ENCODE results near the gene SSMEM1. TPM values are rescaled to one million over a fixed set of nuclear protein-coding genes. Genes with fewer than 3 reads are reported as not detected.
"Not testable (repeated sequence)": the region's sequence is repeated elsewhere in the genome, so short reads cannot be mapped to it uniquely, and the experiment has no call there.

Gene SSMEM1
- total RNA-seq, 2 experiments from 2014 or later: not detected

DNA sequence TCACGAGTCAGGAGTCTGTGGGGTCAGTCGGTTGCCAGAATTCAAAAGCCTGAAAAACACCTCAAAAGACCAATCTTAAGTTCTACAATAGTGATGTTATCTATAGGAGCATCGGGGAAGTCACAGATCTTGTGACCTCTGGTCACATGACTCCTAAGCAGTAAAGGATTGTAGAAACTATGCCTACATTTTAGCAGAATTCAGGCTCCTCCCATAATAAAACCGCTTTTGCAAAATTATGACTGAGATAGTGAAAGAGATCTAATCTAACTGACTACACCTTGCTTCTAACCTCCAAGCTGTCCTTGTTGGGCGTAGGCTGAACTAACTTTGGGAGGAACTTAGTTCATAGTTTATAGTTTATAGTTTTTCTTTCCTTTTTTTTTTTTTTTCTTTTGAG, 16.6 kb downstream of the SSMEM1 start:
- H3K4me2 ChIP-seq (ENCODE audit: low read length): no peak overlapping the region
- no peaks in the 10 kb centered on the region for H4K20me1 ChIP-seq (ENCODE audit: insufficient read depth, low read length)
- no TSS peak for BruUV-seq (replicated peaks)
- ChIA-PET POLR2A (no interaction called here), CTCF (ENCODE audit: unreplicated experiment) (no interaction called here)
- TF ChIP-seq, protein P1, sequence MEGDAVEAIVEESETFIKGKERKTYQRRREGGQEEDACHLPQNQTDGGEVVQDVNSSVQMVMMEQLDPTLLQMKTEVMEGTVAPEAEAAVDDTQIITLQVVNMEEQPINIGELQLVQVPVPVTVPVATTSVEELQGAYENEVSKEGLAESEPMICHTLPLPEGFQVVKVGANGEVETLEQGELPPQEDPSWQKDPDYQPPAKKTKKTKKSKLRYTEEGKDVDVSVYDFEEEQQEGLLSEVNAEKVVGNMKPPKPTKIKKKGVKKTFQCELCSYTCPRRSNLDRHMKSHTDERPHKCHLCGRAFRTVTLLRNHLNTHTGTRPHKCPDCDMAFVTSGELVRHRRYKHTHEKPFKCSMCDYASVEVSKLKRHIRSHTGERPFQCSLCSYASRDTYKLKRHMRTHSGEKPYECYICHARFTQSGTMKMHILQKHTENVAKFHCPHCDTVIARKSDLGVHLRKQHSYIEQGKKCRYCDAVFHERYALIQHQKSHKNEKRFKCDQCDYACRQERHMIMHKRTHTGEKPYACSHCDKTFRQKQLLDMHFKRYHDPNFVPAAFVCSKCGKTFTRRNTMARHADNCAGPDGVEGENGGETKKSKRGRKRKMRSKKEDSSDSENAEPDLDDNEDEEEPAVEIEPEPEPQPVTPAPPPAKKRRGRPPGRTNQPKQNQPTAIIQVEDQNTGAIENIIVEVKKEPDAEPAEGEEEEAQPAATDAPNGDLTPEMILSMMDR (conservative IDR thresholded peaks at IDR 0.05; ENCODE audit: low read length): no peak
- TF ChIP-seq EZH2phosphoT487 (IDR thresholded peaks at IDR 0.05; ENCODE audit: borderline replicate concordance, low read depth, low read length): no peak
- no peak overlapping the region for H3K27ac ChIP-seq (ENCODE audit: low read depth, low read length, poor library complexity, severe bottlenecking)
- no peak overlapping the region for H3K4me3 ChIP-seq (ENCODE audit: low read depth, low read length, poor library complexity, severe bottlenecking)
- H3K79me2 ChIP-seq (ENCODE audit: insufficient read depth, low read depth, low read length): no peaks in the 10 kb centered on the region
- H3K9me3 ChIP-seq (ENCODE audit: low read length): no peaks in the 10 kb centered on the region
- no peaks in the 10 kb centered on the region for H3K4me1 ChIP-seq (ENCODE audit: insufficient read depth, low read length, poor library complexity, severe bottlenecking)
- no peak overlapping the region for H2AFZ ChIP-seq (ENCODE audit: low read length)
- no peaks in the 10 kb centered on the region for H3K36me3 ChIP-seq (ENCODE audit: insufficient read depth, low read length)
- intact Hi-C loops (cut with micrococcal nuclease; ENCODE audit: unreplicated experiment): no loop called here
- DNase-seq (ENCODE audit: low spot score): no peak
- H3K9me2 ChIP-seq (ENCODE audit: insufficient read depth, low read length): no peaks in the 10 kb centered on the region

DNA sequence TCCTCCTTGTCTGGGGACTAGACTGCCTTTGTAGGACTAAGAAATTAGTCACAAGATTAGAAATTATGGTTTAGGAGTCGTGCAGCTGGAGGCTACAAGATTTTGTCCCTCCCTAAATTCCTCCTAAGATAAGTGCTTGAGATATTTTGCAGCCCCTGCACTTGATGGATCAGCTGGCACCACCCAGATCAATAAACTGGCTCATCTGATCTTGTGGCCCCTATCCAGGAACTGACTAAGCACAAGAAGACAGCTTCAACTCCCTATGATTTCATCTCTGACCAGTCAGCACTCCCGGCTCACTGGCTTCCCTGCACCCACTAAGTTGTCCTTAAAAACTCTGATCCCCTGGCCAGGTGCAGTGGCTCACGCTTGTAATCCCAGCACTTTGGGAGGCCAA, 17.3 kb downstream of the SSMEM1 start:
- H3K9me3 ChIP-seq (ENCODE audit: low read length); POLR2A ChIA-PET; CTCF ChIA-PET (ENCODE audit: unreplicated experiment); H3K4me1 ChIP-seq (ENCODE audit: insufficient read depth, low read length, poor library complexity, severe bottlenecking); H3K79me2 ChIP-seq (ENCODE audit: insufficient read depth, low read depth, low read length); H2AFZ ChIP-seq (ENCODE audit: low read length); BruUV-seq (replicated peaks); H4K20me1 ChIP-seq (ENCODE audit: insufficient read depth, low read length); H3K4me2 ChIP-seq (ENCODE audit: low read length); DNase-seq (ENCODE audit: low spot score); H3K36me3 ChIP-seq (ENCODE audit: insufficient read depth, low read length); H3K9me2 ChIP-seq (ENCODE audit: insufficient read depth, low read length); H3K4me3 ChIP-seq (ENCODE audit: low read depth, low read length, poor library complexity, severe bottlenecking); H3K27ac ChIP-seq (ENCODE audit: low read depth, low read length, poor library complexity, severe bottlenecking); intact Hi-C loops (cut with micrococcal nuclease; ENCODE audit: unreplicated experiment): not testable (repeated sequence)

DNA sequence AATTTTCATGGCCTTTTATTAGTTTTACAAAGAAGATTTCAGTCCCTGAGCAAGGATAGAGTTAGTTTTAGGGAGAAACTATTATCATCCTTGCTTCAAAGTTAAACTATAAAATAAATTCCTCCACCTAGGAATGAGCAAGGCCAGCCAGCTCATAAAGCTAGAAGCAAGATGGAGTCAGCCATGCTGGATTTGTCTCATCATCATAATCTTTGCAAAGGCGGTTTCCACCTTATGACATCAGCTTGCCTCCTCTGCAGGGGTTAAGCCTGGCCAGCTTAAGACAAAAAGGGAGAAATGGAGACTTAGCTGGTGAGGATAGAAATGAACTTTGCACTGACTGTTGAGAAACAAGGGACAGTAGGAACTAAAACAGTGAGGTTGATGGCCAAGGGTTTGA, 18.7 kb downstream of the SSMEM1 start:
- Histone ChIP-seq H3K9me3 (ENCODE audit: low read length) (no peaks in the 10 kb centered on the region), H3K4me2 (ENCODE audit: low read length) (no peak overlapping the region), H3K79me2 (ENCODE audit: insufficient read depth, low read depth, low read length) (no peaks in the 10 kb centered on the region), H3K9me2 (ENCODE audit: insufficient read depth, low read length) (no peaks in the 10 kb centered on the region), H3K4me1 (ENCODE audit: insufficient read depth, low read length, poor library complexity, severe bottlenecking) (no peaks in the 10 kb centered on the region), H2AFZ (ENCODE audit: low read length) (no peak overlapping the region), H4K20me1 (ENCODE audit: insufficient read depth, low read length) (no peaks in the 10 kb centered on the region), H3K4me3 (ENCODE audit: low read depth, low read length, poor library complexity, severe bottlenecking) (no peak overlapping the region), H3K27ac (ENCODE audit: low read depth, low read length, poor library complexity, severe bottlenecking) (no peak overlapping the region), H3K36me3 (ENCODE audit: insufficient read depth, low read length) (no peaks in the 10 kb centered on the region)
- no peak for TF ChIP-seq EZH2phosphoT487 (IDR thresholded peaks at IDR 0.05; ENCODE audit: borderline replicate concordance, low read depth, low read length)
- TF ChIP-seq, protein P1 (conservative IDR thresholded peaks at IDR 0.05; ENCODE audit: low read length): no peak
- DNase-seq (ENCODE audit: low spot score): no peak
- intact Hi-C loops (cut with micrococcal nuclease; ENCODE audit: unreplicated experiment): no loop called here
- ChIA-PET CTCF (ENCODE audit: unreplicated experiment) (no interaction called here), POLR2A (interaction anchor here (0.7 to 0.9 kb wide), 2 partner anchors 45 to 520 kb away, joined by 3 read pairs; no protein-coding TSS in a partner anchor)
- no TSS peak for BruUV-seq (replicated peaks)
